HepG2 (cell line): ENCODE data around the gene PPP4R2. TPM values are rescaled to one million over a fixed set of nuclear protein-coding genes. Genes with fewer than 3 reads are reported as not detected.

Experiments
- ATAC-seq: fragments of 200-7000 bp; cut with Tn5 transposase; 3 replicates; pipeline ENCODE4 v1.9.1; 2020; ENCODE audit warnings: mild to moderate bottlenecking, moderate library complexity
- BruUV-seq: library from RNA; stranded (reverse); fragments of 400-500 nt; replicated peaks from 2 replicates; lab custom pipeline; 2021; lab: Mats Ljungman, UMichigan
- CTCF ChIA-PET: fragments of 300-600 bp; formaldehyde crosslinking; extraction: SDS; loops from one replicate; lab custom pipeline; 2021; ENCODE audit warnings: low total read pairs, inconsistent platforms, low intra/inter-chr PET ratio; lab: Yijun Ruan, JAX
- POLR2A ChIA-PET: fragments of 350-600 bp; sonication (Branson Sonifier 250); formaldehyde crosslinking; loops from one replicate; lab custom pipeline; 2020; ENCODE audit warnings: antibody characterized with exemption, inconsistent platforms; lab: Yijun Ruan, JAX
- DNase-seq: peaks from one replicate; pipeline ENCODE4 v3.0.0-alpha.2; 2015; ENCODE audit warnings: low spot score
- FAIRE-seq: peaks from 3 replicates; lab custom pipeline; 2011; peaks lifted over from hg19 to GRCh38; lab: Jason Lieb, UNC
- H2AFZ ChIP-seq: one replicate; pipeline ENCODE4 v1.6.1; 2011; ENCODE audit warnings: low read length, inconsistent platforms
- H3K27ac ChIP-seq: fragments of 300-600 bp; 3 replicates; pipeline ENCODE4 v1.8.0; 2011; ENCODE audit warnings: mixed run types, mild to moderate bottlenecking, mixed read lengths, low read length, inconsistent platforms; ENCODE audit not compliant: insufficient read depth; ENCODE audit errors: extremely low read length
- H3K27me3 ChIP-seq, 2 experiments: fragments of 200-600 bp in 1 of 2; 2 replicates in 1 of 2; 3 replicates in 1 of 2; pipeline versions ENCODE4 v1.6.0 to v1.8.0; 2011; ENCODE audit warnings: low read length in 2 of 2, mild to moderate bottlenecking in 2 of 2, moderate library complexity in 2 of 2, inconsistent platforms in 1 of 2; ENCODE audit not compliant: insufficient read depth in 2 of 2, control insufficient read depth in 1 of 2
- H3K36me3 ChIP-seq, 2 experiments: fragments of 200-600 bp in 1 of 2; replicated peaks in 1 of 2; 2 replicates in 1 of 2; 3 replicates in 1 of 2; pipeline versions ENCODE4 v1.5.1 to v1.8.0; 2011; ENCODE audit warnings: low read length in 2 of 2, inconsistent platforms in 1 of 2; ENCODE audit not compliant: insufficient read depth in 2 of 2, control insufficient read depth in 1 of 2
- H3K4me1 ChIP-seq: 2 replicates; pipeline ENCODE4 v1.5.1; 2012; ENCODE audit warnings: low read length, inconsistent platforms; ENCODE audit not compliant: insufficient read depth
- H3K4me2 ChIP-seq: 2 replicates; pipeline ENCODE4 v1.6.0; 2011; ENCODE audit warnings: low read depth, low read length, inconsistent platforms
- H3K4me3 ChIP-seq, 3 experiments: fragments of 200-600 bp in 1 of 3; sonication (generic), shearing (Covaris generic) in 1 of 3; replicated peaks in 1 of 3; 2 replicates each; pipeline ENCODE4 v1.5.1; 2011 to 2016; ENCODE audit warnings: low read length in 3 of 3, inconsistent platforms in 2 of 3, low read depth in 2 of 3, mild to moderate bottlenecking in 2 of 3, control low read depth in 1 of 3, mixed read lengths in 1 of 3; ENCODE audit not compliant: insufficient read depth in 1 of 3
- H3K79me2 ChIP-seq: one replicate; pipeline ENCODE4 v1.6.1; 2011; ENCODE audit warnings: low read length, inconsistent platforms; ENCODE audit not compliant: insufficient read depth
- H3K9ac ChIP-seq: 2 replicates; pipeline ENCODE4 v1.6.0; 2011; ENCODE audit warnings: mild to moderate bottlenecking, low read depth, low read length, inconsistent platforms; ENCODE audit not compliant: insufficient read depth
- H3K9me3 ChIP-seq: 2 replicates; pipeline ENCODE4 v1.5.1; 2012; ENCODE audit warnings: mild to moderate bottlenecking, low read length
- H4K20me1 ChIP-seq: 2 replicates; pipeline ENCODE4 v1.6.0; 2011; ENCODE audit warnings: inconsistent platforms, mild to moderate bottlenecking, low read length, moderate library complexity; ENCODE audit not compliant: insufficient read depth
- ELF4 ChIP-seq: sonication (generic); formaldehyde crosslinking; IDR thresholded peaks from 2 replicates; pipeline ENCODE4 v1.5.0; 2020; ENCODE audit warnings: missing genetic modification reagents, mild to moderate bottlenecking, moderate library complexity, borderline replicate concordance
- GLMP ChIP-seq: sonication (generic); formaldehyde crosslinking; IDR thresholded peaks from 2 replicates; pipeline ENCODE4 v1.9.0; 2021; ENCODE audit warnings: missing genetic modification reagents, mild to moderate bottlenecking, borderline replicate concordance
- LBX2 ChIP-seq: sonication (generic); formaldehyde crosslinking; IDR thresholded peaks from 2 replicates; pipeline ENCODE4 v1.5.0; 2020; ENCODE audit warnings: missing genetic modification reagents, mild to moderate bottlenecking, borderline replicate concordance
- LRRFIP1 ChIP-seq: sonication (generic); formaldehyde crosslinking; conservative IDR thresholded peaks from 2 replicates; pipeline ENCODE4 v1.4.0; 2020; ENCODE audit warnings: missing genetic modification reagents
- MXI1 ChIP-seq: IDR thresholded peaks from 3 replicates; pipeline ENCODE4 v1.6.1; 2012; ENCODE audit warnings: low read depth, low read length, inconsistent platforms, borderline replicate concordance
- NFRKB ChIP-seq: fragments of 450-650 bp; IDR thresholded peaks from 2 replicates; pipeline ENCODE4 v1.6.1; 2017
- PITX1 ChIP-seq: sonication (generic); formaldehyde crosslinking; IDR thresholded peaks from 2 replicates; pipeline ENCODE4 v1.5.1; 2020; ENCODE audit warnings: mild to moderate bottlenecking, missing genetic modification reagents
- PREB ChIP-seq: sonication (generic); formaldehyde crosslinking; IDR thresholded peaks from 2 replicates; pipeline ENCODE4 v1.4.0; 2020; ENCODE audit warnings: missing genetic modification reagents
- RORA ChIP-seq: sonication (generic); formaldehyde crosslinking; IDR thresholded peaks from 2 replicates; pipeline ENCODE4 v1.5.0; 2020; ENCODE audit warnings: mild to moderate bottlenecking, missing genetic modification reagents, moderate library complexity
- SMARCE1 ChIP-seq: fragments of 450-650 bp; IDR thresholded peaks from 2 replicates; pipeline ENCODE4 v1.6.1; 2017; ENCODE audit warnings: borderline replicate concordance
- TGIF2 ChIP-seq: IDR thresholded peaks from 2 replicates; pipeline ENCODE4 v1.6.1; 2016; ENCODE audit warnings: control low read depth, missing compliant biosample characterization
- ZNF234 ChIP-seq: sonication (generic); formaldehyde crosslinking; conservative IDR thresholded peaks from 2 replicates; pipeline ENCODE4 v1.5.1; 2020; ENCODE audit warnings: mild to moderate bottlenecking, missing genetic modification reagents
- ZNF562 ChIP-seq: sonication (generic); formaldehyde crosslinking; IDR thresholded peaks from 2 replicates; pipeline ENCODE4 v1.8.0; 2022; ENCODE audit warnings: missing genetic modification reagents, borderline replicate concordance
- ZNF564 ChIP-seq: sonication (generic); formaldehyde crosslinking; IDR thresholded peaks from 2 replicates; pipeline ENCODE4 v1.8.1; 2023; ENCODE audit warnings: mild to moderate bottlenecking, missing genetic modification reagents
- ZNF572 ChIP-seq: sonication (generic); formaldehyde crosslinking; IDR thresholded peaks from 2 replicates; pipeline ENCODE4 v1.5.1; 2020; ENCODE audit warnings: mild to moderate bottlenecking, missing genetic modification reagents
- ZSCAN30 ChIP-seq: sonication (generic); formaldehyde crosslinking; IDR thresholded peaks from 2 replicates; pipeline ENCODE4 v1.5.0; 2020; ENCODE audit warnings: mild to moderate bottlenecking, missing genetic modification reagents
- WGBS: methylation state at CpG from one replicate; pipeline ENCODE4 v1.1.6; 2017; ENCODE audit warnings: low lambda C conversion rate; 5-methylcytosine and 5-hydroxymethylcytosine counted together
- in situ Hi-C: cut with HindIII; loops from 2 replicates; pipeline ENCODE4 v1.10.0; 2017; ENCODE audit warnings: low pct_unique_long_range_greater_than_20kb; ENCODE audit not compliant: extremely low pct_ligation_motif_present
- intact Hi-C: fragments of 100-400 bp; cut with micrococcal nuclease; formaldehyde crosslinking; loops from one replicate; pipeline ENCODE4 v1.10.0; 2022; ENCODE audit not compliant: unreplicated experiment
- polyA plus RNA-seq, 8 experiments: library from polyadenylated mRNA; depleted of rRNA in 3 of 8; stranded (reverse) in 7 of 8; unstranded in 1 of 8; fragments of >200 nt; fragmentation: Illumina TruSeq in 4 of 8; extraction: Trizol in 4 of 8; gene quantifications; 2 replicates each; pipeline versions ENCODE4 v1.2.1 to v1.2.3, GENCODE V29; 2011 to 2016; ENCODE audit warnings: low read depth in 4 of 8, missing spikeins in 1 of 8, mixed read lengths in 1 of 8; ENCODE audit not compliant: insufficient read depth in 1 of 8
- total RNA-seq, 5 experiments: library from RNA; depleted of rRNA; stranded (reverse); fragments of >200 nt; fragmentation: Illumina TruSeq; extraction: Trizol; gene quantifications; 2 replicates each; pipeline ENCODE4 v1.2.3, GENCODE V29; 2016; ENCODE audit warnings: low read depth in 1 of 5

PPP4R2 gene
- total and polyA plus RNA-seq, 2 of the 13 experiments (the other 11 are each of a cell fraction or from before 2014, with no cell fraction given) = 22.3 to 161 TPM

- Histone ChIP-seq H3K36me3 (no peaks in the 10 kb centered on the region), H3K9me3 (peaks cover 9% of the 10 kb centered on the region), H3K9ac (no peak overlapping the region), H4K20me1 (no peaks in the 10 kb centered on the region), H3K79me2 (no peaks in the 10 kb centered on the region), H3K4me3 (no peak overlapping the region), H3K4me2 (no peak overlapping the region), H3K27ac (no peak overlapping the region), H2AFZ (no peak overlapping the region), H3K27me3 (no peaks in the 10 kb centered on the region), H3K4me1 (no peaks in the 10 kb centered on the region)
- no peak for ATAC-seq
- ChIA-PET CTCF (no interaction called here), POLR2A (interaction anchor here (1.5 kb wide), 1 partner anchor 14 kb away, joined by 5 read pairs; the partner anchor contains the start of gene PPP4R2)
- no peak for DNase-seq
- intact Hi-C loops = no loop called here
- 91% methylated on average over 3 of the region's 3 CpGs for WGBS
- no TSS peak for BruUV-seq
- no peak for FAIRE-seq
- in situ Hi-C loops = no loop called here
- TF ChIP-seq PREB (CRISPR knock-in tag) (no peak), MXI1 (no peak), PITX1 (CRISPR knock-in tag) (no peak), NFRKB (no peak), LRRFIP1 (CRISPR knock-in tag) (no peak), ZNF564 (CRISPR knock-in tag) (no peak), ELF4 (no peak), SMARCE1 (no peak), RORA (CRISPR knock-in tag) (no peak), LBX2 (no peak), ZNF234 (CRISPR knock-in tag) (no peak), GLMP (no peak), ZSCAN30 (no peak), ZNF572 (CRISPR knock-in tag) (no peak), TGIF2 (no peak), ZNF562 (CRISPR knock-in tag) (no peak)
Measured at GRCh38 chr3:72982609-72983366, 13.8 kb upstream of the PPP4R2 start.
